HG02973 (cell line): ENCODE data around the gene AP4M1.

Experiments
- ATAC-seq: cut with Tn5 transposase; IDR thresholded peaks from one replicate; pipeline ENCODE4 v1.9.1; 2021; ENCODE audit warnings: moderate library complexity; ENCODE audit not compliant: unreplicated experiment

The AP4M1 gene

GRCh38 chr7:100156331-100157068, 55.1 kb downstream of the AP4M1 start:
- ATAC-seq = no peak

- ATAC-seq = no peak
Measured at GRCh38 chr7:100157069-100157333, 55.6 kb downstream of the AP4M1 start.

- no peak for ATAC-seq
Measured at GRCh38 chr7:100157334-100158228, 56.1 kb downstream of the AP4M1 start.
